RWPE2 (cell line): ENCODE measurements around the gene MRPL55.

Source experiments
- ATAC-seq: fragments of 200-7000 bp; cut with Tn5 transposase; 3 replicates; pipeline ENCODE4 v1.9.1; 2021; ENCODE audit warnings: low read depth
- DNase-seq: peaks from one replicate; pipeline ENCODE4 v3.0.0-alpha.2; 2020; ENCODE audit warnings: low spot score
- H3K27ac ChIP-seq: fragments of 450-650 bp; 2 replicates; pipeline ENCODE4 v1.5.1; 2017; ENCODE audit warnings: mild to moderate bottlenecking; ENCODE audit not compliant: poor library complexity, severe bottlenecking
- H3K27me3 ChIP-seq: fragments of 250-450 bp; sonication (Bioruptor Pico); 2 replicates; pipeline ENCODE4 v1.5.1; 2021; ENCODE audit warnings: mild to moderate bottlenecking, moderate library complexity; ENCODE audit not compliant: insufficient read depth, poor library complexity, severe bottlenecking
- H3K36me3 ChIP-seq: fragments of 250-450 bp; sonication (Bioruptor Pico); 2 replicates; pipeline ENCODE4 v1.5.1; 2020; ENCODE audit warnings: low read depth, mild to moderate bottlenecking, moderate library complexity
- H3K4me1 ChIP-seq: fragments of 250-450 bp; sonication (Bioruptor Pico); 2 replicates; pipeline ENCODE4 v1.5.1; 2021; ENCODE audit warnings: mild to moderate bottlenecking, moderate library complexity; ENCODE audit not compliant: insufficient read depth, poor library complexity, severe bottlenecking
- H3K4me3 ChIP-seq: fragments of 250-450 bp; sonication (Bioruptor Pico); 2 replicates; pipeline ENCODE4 v1.5.1; 2021; ENCODE audit warnings: mild to moderate bottlenecking, moderate library complexity; ENCODE audit not compliant: severe bottlenecking
- H3K9me3 ChIP-seq: fragments of 250-450 bp; sonication (Bioruptor Pico); 2 replicates; pipeline ENCODE4 v1.5.1; 2021; ENCODE audit warnings: mild to moderate bottlenecking, moderate library complexity; ENCODE audit not compliant: severe bottlenecking
- TF ChIP-seq, protein P1 (sequence below): fragments of 450-650 bp; IDR thresholded peaks from one replicate; pipeline ENCODE4 v1.5.1; 2017; ENCODE audit warnings: mild to moderate bottlenecking, moderate library complexity; ENCODE audit not compliant: poor library complexity, severe bottlenecking

MRPL55 gene

DNA sequence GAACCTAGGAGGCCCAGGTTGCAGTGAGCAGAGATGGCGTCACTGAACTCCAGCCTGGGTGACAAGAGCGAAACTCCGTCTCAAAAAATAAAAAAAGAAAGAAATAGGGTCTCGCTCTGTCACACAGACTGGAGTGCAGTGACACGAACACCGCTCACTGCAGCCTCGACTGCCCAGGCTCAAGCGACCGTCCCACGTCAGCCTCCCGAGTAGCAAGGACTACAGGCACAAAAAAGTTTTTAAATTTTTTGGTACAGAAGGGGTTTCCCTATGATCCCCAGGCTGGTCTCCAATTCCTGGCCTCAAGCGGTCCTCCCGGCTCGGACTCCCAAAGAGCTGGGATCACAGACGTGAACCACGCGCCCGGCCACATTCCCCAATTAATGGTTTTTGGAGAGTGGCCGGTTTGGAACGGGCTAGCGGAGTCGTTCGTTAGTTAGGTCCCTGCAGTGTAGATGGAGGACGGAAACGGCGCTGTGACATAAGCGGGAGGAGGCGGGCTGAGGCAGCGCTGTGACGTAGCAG is 30.4 kb upstream of the MRPL55 start:
- Histone ChIP-seq H3K27ac (peak overlapping the region; percentile 69), H3K36me3 (peaks cover 8% of the 10 kb centered on the region), H3K4me1 (no peaks in the 10 kb centered on the region), H3K9me3 (no peaks in the 10 kb centered on the region), H3K4me3 (peak overlapping the region; percentile 92), H3K27me3 (no peaks in the 10 kb centered on the region)
- TF ChIP-seq, protein P1, sequence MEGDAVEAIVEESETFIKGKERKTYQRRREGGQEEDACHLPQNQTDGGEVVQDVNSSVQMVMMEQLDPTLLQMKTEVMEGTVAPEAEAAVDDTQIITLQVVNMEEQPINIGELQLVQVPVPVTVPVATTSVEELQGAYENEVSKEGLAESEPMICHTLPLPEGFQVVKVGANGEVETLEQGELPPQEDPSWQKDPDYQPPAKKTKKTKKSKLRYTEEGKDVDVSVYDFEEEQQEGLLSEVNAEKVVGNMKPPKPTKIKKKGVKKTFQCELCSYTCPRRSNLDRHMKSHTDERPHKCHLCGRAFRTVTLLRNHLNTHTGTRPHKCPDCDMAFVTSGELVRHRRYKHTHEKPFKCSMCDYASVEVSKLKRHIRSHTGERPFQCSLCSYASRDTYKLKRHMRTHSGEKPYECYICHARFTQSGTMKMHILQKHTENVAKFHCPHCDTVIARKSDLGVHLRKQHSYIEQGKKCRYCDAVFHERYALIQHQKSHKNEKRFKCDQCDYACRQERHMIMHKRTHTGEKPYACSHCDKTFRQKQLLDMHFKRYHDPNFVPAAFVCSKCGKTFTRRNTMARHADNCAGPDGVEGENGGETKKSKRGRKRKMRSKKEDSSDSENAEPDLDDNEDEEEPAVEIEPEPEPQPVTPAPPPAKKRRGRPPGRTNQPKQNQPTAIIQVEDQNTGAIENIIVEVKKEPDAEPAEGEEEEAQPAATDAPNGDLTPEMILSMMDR: no peak
- no peak for DNase-seq
- ATAC-seq: no peak

DNA sequence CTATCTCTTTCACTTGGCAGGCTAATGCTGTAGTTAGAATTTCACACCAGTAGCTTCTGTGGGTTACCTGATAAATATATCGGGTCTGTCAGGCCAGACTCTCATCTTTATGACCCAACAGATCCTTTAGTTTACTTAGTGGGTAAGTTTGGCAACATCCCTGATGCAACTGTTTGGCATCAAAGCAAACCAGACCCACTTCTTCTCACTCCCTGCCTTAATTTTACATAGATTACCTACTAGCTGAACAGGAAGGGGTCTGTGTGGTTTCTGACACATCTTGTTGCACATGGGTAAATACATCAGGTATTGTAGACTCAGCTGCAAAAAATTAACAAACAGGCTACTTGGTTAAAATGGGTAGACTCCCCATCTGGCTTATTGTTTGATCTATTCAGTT is 27.8 kb upstream of the MRPL55 start:
- TF ChIP-seq, protein P1: no peak
- no peak for ATAC-seq

DNA sequence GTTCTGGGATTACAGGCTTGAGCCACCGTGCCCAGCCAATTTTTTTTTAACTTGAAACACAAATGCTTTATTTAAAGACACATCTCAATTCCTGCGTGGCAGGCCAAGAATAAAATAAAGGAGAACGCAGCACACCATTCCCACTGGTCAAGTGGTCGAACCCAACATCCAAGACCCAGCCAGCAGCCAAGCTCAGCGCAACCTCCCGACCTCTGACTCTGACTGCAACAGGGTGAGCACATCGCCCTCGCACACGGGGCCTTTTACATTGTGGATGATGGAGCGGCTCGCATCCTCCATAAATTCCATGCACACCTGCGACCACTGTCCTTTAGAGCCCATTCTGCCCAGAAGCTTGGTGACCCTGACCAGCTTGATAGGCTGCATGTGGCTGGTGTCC is 25.5 kb upstream of the MRPL55 start:
- ATAC-seq (no peak), DNase-seq (no peak)
- Histone ChIP-seq H3K9me3 (no peaks in the 10 kb centered on the region), H3K4me3 (no peak overlapping the region), H3K27ac (no peak overlapping the region), H3K4me1 (peaks cover 5% of the 10 kb centered on the region), H3K27me3 (no peaks in the 10 kb centered on the region), H3K36me3 (no peaks in the 10 kb centered on the region)
- TF ChIP-seq, protein P1: no peak

More for the DNA sequence above, 27.8 kb upstream of the MRPL55 start:
- no peaks in the 10 kb centered on the region for H3K27me3 ChIP-seq
- DNase-seq: no peak
- no peak overlapping the region for H3K4me3 ChIP-seq
- no peaks in the 10 kb centered on the region for H3K9me3 ChIP-seq
- H3K4me1 ChIP-seq: no peaks in the 10 kb centered on the region
- H3K27ac ChIP-seq: no peak overlapping the region
- peaks cover 6% of the 10 kb centered on the region for H3K36me3 ChIP-seq

DNA sequence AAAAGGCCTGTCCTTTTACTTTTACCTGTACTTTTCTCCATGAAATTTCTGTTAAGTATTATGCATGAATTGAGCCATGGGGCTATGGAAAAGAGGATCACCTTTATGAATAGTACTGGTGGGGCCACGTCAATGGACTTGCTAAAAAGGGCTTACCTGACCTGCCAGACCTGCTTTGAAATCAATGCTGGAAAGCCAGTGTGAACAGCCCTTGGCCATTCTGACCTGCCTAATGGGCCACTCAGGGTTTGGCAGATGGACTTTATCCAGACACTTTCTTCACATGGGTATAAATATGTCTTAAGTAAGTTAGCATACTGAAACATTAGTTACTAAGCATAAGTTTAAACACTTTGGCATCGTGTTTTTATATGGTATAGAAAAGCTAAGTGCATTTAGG is 22.7 kb upstream of the MRPL55 start:
- no peak for ATAC-seq
- Histone ChIP-seq H3K9me3 (no peaks in the 10 kb centered on the region), H3K4me3 (no peak overlapping the region), H3K36me3 (no peaks in the 10 kb centered on the region), H3K27ac (peak overlapping the region; percentile 44), H3K4me1 (peaks cover 5% of the 10 kb centered on the region), H3K27me3 (no peaks in the 10 kb centered on the region)
- DNase-seq: no peak
- TF ChIP-seq, protein P1: no peak

DNA sequence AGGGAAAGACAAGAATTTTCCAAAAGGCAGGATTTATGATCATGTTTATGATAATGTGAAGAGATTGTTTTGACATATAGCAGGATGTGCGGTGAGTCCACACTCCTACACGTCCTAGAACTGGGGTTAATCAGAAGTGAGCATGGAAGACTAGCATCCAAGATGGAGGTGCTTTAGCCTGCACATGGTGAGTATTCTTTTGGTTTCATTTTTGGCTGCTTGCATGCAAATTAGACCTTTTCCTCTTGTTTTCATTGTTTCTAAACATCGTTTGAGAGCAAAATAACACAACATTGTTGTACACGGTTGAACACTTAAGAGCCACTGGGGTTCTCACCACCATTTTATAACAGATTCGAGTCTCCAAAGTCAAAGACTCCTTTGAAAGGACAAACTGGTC is 16.1 kb upstream of the MRPL55 start:
- ATAC-seq (no peak), DNase-seq (no peak)
- H3K9me3 ChIP-seq: no peaks in the 10 kb centered on the region
- no peak overlapping the region for H3K27ac ChIP-seq
- H3K36me3 ChIP-seq: no peaks in the 10 kb centered on the region
- H3K27me3 ChIP-seq: no peaks in the 10 kb centered on the region
- no peak overlapping the region for H3K4me3 ChIP-seq
- H3K4me1 ChIP-seq: no peaks in the 10 kb centered on the region
- TF ChIP-seq, protein P1: no peak
